Occipital lobe (tissue), 2 donors: ENCODE results near the gene CCDC60. TPM values are rescaled to one million over a fixed set of nuclear protein-coding genes. Genes with fewer than 3 reads are reported as not detected.
A peak's percentile ranks its signal among the peaks of the same experiment; 100 is the strongest.

Experiments used
- DNase-seq: peaks from one replicate; lab custom pipeline; 2025; lab: John Stamatoyannopoulos, UW
- total RNA-seq: library from RNA; depleted of rRNA; stranded (reverse); fragments of >200 nt; gene quantifications from one replicate; pipeline ENCODE4 v1.2.3, GENCODE V29; 2014

The CCDC60 gene, protein sequence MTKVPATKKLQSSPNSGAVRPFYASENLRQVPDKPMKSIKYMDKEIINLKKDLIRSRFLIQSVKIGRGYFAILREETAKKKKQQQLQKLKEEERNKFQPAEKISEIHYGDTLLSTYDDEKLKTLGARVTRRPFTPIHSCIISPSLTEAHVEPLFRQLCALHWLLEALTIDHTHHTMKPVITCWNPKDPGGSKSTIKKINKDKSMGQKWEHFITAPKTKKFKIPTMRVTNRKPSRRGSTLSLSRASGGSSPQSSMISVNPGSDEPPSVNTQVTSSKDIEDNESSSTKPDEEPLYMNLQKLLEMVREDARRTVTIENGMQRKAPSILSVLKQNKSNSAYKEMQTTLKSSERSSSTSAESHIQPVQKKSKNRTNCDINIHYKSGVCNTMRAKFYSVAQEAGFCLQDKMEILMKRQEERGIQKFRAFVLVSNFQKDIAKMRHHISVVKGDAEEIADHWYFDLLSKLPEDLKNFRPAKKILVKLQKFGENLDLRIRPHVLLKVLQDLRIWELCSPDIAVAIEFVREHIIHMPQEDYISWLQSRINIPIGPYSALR
- not detected for total RNA-seq

DNA sequence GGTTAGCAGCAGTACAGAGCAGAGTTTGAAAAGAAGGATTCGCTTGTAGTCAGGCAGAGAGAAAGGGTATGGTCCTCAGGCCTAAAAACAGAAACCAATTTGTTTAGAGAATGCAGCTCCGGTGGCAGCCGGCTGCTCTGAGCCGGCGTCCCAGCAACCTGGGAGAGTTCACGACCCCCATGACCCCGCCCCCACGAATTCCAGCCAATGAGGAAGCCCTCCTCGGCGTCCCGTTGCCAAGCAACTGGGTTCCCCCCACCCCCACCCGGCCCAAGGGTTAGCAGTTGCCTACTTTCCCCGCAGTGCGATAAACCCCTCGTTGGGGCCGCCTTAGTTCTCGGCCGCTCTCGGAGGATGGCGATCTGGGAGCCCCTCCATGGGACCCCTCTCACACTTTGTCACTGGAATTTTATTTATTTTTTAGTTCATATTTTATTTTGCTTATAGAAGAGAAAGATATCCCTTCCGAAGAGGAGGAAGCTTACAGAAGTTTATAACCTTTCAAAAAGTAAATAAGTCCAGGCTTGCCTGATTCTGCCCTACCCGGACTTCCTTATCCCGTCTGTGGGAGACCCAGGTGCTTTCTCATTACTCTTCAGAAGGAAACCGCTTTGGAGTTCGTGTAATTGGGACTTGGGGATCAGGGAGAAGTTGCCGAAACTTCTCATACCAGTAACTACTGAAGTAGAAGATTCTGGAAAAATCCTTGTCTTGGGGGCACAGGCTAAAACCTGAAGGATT, at the start of gene CCDC60:
TSS of gene CCDC60 (plus strand) at position 300 of the 741 bp plus-strand sequence. CDS start 448 bp downstream, outside the sequence.
- no peak for DNase-seq

DNA sequence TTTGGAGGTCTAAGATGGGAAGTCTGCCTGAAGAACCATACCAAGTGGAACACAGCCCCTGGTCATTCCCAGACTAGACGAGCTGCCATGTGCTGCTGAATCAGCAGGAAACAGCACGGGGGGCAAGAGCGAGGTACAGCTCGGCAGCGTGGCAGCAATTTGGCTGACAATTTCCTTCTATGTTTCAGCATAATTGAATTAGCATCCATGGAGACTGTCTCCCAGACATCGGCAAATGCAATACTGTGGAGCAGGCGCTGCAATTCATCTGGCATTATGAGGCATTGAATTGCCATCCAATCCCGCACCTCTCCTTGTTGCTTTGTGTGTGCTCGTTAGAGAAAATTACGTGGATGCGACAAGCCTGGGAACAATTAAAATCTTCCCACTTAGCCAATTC, 46.0 kb upstream of the CCDC60 start:
- no peak for DNase-seq

DNA sequence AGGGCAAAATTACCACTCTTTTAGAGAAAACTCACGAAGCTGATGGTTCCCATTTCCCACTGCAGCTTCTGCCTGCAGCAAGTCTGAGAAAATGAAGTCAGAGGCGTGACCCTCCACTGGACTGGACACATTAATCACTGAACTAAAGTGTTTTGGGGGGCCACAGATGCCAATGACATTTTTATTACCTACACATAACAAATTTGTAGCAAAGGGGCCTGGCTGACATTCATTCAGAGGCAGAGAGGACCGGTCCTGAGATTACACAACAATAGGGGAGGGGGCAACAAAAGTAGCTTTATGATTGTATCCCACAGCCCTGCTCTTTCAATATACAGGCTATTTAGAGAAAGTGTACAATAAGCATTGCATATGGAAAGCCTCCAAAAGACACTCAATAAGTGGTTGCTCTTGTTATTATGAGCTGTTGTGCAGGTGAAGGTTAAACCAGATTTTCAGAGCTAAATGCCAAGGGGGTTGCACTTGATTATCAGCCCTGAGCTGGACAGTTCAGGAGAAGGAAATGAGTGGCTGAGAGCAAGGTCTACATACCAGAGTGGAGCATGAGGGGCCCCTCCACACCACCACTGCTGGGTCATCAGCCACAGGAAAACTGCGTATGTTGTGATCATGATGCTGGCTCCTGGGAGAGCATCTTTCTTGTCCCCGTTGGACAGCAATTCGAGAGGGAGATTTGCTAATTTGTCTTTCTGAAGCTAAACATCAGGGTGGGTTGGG, 41.5 kb upstream of the CCDC60 start:
- DNase-seq: no peak

DNA sequence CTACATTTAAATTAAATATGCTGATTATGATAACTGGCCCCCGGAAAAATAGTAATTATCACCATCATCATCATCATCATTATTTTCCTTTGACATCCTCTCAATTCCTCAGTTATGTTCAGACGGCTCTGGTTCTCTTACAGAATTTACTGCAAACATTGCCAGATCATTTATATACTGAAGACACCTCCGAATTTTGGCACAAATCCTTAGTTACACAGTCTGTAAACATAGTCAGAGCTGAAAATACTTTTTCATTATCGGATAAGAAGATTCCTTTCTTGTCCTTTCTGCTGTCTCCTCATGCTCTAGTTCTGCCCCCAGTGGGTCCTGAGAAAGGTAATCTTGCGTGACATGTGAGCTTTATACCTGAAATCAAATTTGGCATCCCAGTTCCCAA, 40.3 kb upstream of the CCDC60 start:
- no peak for DNase-seq

DNA sequence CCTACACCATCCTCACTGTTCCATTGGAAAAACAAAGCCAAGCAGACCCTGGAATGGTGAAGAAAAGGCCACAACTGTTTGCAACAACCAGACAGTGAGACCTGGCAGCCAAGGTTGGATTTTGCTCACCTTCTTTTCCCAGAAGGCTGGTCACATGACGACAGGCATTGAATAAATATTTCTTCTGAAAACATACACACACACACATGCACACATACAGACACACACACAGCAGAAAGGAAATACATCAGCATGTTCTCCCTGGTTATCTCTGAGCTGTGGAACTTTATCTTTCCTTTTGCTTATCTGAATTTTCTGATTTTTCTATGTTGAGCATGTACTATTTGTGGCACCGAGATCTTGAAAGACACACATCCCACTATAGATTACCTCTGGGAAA, 38.0 kb upstream of the CCDC60 start:
- no peak for DNase-seq

DNA sequence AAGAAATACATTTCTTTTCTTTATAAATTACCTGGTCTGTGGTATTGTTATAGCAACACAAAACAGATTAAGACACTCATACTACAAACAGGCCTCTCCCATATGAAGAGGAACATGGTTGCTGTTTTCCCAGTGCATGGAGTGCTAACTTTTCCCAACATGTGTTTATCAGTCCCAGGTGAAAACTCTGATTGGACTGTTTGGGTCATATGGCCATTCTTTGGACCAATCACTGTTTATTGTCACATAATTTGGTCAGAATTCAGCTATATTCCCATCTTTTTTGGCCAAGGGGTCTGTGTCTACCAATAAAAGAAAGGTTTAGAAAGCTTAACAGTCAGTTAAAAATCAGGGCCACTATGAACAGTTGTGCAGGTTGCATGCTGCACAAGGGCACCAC, 35.4 kb upstream of the CCDC60 start:
- DNase-seq: no peak

DNA sequence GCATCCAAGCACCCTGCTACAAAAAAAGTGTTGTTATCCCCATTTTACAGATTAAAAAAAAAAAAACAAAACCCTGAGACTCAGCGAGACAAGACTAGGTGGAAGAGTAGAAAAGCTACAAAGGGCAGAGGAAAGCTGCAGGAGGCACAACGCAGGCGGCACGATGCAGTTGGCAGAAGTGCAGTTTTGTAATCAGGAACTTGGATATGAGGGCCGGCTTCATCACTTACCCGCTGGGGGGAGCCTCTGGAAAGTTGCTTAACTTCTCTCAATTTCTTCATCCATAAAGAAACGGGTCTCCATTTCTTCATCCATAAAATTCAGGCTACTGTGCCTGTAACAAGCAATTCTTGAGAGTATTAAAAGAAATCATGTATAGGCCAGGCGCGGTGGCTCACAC, 33.1 kb upstream of the CCDC60 start:
- no peak for DNase-seq

DNA sequence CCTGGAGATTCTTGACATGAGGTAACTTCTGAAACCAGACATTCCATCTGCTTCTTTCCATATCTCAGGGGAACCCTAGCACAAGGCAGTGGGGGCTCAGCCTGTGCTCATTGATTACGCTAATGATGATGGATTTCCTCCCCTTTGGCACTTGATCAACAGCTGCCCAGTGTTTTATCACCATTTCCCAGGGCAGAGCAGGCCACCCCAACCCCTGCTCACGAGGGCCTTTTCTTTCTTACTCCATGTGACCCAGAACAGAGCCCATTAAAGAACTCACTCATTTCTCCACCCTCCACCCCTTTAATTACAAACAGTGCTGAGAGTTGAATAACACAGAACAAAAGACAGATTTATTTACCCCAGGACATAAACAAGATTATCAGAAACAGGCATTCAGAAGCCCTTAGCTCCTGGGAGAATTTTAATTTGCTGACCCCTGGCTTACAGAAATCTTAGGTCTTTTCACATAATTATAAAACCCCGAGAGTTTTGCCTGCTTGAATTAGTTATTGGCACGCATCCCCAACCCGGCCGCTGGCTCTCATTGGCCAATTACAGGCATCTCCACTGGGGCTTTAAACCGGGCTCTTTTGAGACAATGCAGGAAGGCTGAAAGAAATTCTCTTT, 32.0 kb upstream of the CCDC60 start:
- DNase-seq: peak; percentile 3

DNA sequence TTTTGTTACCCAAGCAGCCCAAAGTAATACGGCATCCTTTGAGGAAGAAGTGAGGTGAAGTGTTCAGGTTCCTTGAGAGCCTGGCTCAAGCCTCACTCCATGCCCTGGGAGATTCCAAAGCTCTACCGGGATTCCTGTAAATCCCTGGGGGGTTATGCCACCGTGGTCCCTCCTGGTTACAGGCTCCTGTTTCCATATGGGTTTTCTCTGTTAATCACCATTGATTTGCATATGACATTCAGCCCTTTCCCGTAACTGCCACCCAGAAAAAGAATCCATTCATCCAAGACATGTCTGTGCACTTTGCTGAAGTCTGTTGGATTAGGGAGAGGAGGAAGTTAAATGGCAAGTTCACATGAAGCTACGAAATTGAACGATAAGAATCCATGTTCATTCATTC, 27.9 kb upstream of the CCDC60 start:
- DNase-seq: no peak

DNA sequence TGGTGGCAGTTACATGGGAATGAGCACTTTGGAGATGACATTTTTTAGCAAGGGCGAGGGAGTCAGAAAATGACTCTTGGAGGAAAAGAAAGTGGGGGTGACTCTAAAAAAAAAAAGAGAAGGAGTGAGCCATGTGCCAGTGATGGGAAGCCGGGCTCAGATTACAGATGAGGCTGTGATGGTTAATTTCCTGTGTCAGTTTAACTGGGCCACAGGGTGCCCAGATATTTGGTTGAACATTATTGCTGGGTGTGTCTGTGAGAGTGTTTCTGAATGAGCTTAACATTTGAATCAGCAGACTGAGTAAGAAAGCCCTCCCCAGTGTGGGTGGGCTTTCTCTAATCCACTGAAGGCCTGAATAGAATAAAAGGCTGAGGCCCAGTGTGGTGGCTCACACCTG, 26.8 kb upstream of the CCDC60 start:
- DNase-seq: no peak

DNA sequence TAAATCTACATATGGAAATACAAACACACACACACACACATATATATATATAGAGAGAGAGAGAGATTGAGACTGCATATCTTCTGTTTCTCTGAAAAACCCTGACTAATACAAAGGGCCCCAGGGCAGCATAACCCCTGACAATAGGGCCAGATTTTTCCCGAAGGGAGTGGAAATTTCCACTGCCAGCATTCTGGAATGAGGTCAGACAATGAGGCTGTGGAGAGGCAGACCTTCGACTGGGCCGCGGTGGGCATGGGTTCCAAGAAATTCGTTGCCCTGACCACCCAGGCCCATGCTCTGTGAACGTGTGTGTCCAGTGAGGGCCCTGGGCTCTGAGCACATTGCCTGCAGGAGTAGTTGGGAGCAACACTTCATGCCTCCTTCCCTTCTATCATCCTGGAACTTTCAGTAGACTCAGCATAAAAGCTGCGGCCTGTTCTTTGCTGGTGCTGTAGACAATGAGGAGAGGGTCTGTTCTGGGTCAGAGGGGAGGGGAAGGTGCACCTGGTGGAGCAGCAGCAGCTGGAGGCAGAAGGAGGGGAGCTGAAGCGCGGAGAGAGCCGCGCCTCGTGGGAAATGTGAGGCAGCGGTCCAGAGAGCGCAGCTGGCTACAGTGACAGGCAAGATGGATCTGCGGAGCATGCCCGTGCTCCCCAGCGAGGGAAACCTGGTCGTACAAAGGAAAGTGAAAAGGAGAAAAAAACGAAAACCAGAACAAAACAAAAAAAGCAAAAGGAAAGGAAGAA, 25.6 kb upstream of the CCDC60 start:
- DNase-seq: no peak

DNA sequence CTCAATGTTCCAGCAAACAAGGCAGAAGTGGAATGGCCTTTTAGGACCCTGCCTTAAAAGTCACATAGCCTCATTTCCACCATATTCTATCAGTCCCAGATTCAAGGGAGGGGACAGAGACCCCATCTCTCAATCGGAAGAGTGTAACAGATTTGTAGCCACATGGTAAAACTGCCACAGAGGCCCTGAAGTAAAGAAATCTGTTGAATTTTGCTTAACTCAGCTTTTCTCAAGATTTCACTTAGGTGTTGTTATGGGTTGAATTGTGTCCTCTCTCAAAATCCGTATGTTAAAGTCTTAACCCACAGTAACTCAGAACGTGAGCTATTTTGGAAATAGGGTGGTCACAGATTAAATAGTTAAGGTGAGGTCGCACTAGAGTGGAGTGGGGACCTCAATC, 22.7 kb upstream of the CCDC60 start:
- no peak for DNase-seq

DNA sequence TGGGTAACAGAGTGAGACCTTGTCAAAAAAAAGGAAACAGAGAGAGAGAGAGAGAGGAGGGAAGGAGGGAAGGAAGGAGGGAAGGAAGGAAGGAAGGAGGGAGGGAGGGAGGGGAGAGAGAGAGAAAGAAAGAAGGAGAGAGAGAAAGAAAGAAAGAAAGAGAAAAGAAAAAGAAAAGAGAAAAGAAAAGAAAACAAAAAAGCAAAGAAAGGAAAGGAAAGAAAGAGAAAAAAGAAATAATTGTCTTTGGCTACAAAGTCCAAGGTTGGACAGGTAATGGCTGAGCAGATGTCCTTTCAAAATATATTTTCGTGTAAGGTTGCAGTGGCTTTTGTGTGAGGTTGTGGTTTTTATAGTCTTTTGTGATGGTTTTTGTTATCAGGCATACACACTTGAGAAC, 21.6 kb upstream of the CCDC60 start:
- DNase-seq: no peak

DNA sequence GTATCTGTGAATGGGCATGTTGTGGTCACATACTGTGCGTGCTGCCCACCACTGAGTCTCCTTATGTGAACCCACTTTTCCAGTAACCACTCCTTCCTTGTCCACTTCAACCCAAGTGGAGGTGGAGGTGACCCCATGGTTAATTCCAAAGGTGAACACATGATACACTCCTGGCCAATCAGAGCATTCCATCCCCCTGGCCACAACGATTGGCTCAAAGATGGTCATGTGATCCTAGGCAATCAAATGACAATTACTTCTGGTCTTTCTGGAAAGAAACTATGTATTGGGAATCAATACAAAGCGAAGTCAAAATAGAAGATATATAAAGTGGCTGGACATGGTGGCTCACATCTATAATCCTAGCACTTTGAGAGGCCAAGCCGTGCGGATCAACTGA, 20.2 kb upstream of the CCDC60 start:
- no peak for DNase-seq

DNA sequence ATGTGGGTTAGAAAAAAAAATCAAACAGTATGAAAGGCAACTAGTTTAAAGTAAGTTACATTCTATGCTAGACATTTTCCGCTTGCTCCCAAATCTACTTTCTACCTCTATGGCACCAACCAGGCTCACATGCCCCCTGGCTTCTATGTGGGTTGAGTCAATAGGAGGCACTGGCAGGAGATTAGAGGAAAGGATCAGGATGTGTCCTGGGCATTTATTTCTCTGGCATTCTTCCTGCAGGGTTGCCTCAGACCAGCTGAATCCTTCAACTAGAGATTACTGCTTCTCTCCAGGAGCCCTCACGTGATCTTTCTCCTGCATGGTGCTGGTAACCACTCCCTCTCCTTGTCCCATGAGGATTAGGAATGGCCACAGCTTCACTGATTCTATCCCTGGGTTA, 14.9 kb upstream of the CCDC60 start:
- no peak for DNase-seq

DNA sequence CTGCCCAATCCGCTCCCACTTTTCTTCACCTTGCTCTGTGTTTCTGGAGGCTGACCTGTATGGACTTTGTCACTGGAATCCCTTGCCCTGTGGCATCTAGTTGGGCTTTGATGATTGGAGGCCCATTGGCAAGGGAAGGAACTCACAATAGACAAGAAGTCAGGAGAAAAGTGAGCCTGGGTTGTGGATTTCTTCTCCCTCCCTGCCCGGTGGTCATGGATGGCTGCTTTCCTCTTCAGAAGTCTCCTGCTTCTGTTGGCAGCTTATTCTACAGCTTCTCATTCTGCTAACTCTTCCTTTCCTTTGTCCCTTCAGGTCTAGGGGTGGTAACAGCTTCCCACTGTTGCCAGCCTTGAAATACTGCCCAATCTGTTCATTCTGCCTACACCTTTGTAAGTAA, 13.9 kb upstream of the CCDC60 start:
- no peak for DNase-seq

DNA sequence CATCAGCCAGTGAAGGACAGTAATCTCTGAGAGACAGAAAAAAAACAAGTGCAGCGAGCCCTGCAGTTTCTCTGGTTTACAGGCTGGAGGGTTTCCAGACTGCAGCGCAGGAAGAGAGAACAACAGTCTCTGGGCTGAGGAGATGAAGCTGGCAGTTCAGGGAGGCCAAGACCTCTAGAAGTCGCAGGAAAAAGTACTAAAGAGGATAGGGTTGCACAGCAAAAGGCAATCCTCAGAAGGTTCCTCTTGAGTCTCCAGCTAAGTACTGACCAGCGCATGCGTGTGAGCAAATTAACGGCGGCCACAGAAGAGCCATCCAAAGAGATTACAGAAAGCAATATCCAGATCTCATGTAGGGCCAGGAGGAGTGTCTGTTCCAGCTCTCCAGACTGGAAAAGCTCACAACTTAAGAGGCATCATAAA, 12.2 kb upstream of the CCDC60 start:
- DNase-seq: no peak

DNA sequence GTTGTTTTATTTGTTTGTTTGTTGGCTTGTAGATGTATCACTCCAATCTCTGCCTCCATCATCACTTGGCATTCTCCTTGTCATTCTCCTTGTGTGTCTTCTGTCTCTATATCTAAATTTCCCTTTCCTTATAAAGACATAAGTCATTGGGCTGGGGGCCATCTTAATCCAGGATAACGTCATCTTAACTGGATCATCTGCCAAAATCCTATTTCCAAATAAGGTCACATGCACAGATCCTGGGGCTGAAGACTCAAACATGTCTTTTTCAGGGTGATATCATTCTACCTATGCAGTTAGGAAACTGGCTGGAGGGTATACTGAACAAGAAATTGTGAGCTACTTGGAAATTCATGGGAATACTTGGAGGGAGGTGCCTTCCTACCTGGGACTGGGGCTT, 8.7 kb upstream of the CCDC60 start:
- DNase-seq: no peak

DNA sequence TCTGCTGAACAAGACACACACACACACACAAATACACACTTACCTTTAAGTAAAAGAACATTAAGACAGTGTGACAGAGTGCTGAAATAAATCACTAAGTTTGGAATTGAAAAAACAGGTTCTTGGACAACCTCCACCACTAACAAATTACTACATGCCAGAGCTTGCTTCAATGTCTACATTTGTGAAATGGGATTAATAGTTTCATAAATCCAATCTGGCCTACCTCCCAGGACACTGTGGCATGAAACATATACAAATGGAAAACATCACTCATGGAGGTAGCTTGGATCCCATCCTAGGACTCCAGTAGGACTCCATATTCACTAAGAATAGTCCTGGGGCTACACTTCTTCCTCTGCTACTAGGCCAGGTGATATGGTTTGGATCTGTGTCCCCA, 8.2 kb upstream of the CCDC60 start:
- DNase-seq: no peak

DNA sequence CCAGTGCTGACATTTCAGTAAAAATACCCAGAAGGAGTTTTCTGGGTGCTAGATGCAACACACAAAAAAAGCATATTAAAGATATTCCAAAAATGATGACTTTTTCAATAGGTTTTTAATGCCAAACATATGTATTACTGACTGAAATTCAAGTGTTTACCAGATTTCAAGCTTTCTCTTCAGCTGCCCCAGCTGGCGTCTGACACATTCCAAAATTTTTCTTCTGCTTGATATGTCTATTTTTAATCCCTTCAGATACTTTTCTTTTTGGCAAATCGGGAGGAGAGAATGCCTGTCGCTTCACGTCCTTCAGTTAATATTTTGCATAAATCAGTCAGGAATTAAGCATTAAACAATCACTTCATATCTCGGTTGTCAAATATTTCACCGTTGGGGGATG, 7.1 kb upstream of the CCDC60 start:
- DNase-seq: no peak

DNA sequence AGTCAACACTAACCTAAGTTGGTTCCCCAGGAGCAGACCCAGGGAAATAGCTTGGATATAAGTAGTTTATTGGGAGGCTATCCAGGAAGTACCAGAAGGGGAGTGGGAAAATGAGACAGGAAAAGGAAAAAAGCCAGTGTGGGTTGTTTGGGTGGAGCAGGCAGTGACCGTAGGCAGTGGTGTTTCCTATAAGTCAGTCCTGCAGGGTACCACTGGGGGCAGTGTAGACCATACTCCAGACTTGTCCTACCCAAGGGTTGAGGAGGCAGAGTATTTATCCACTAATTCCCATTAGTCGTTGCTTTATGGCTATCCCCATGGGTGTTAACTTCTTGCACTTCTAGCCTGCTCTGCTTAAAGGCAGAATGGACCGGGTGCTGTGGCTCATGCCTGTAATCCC, 6.4 kb upstream of the CCDC60 start:
- no peak for DNase-seq
